Stromal cell of bone marrow (primary cell): ENCODE data around the gene GULP1.
"Not testable (repeated sequence)": the region's sequence is repeated elsewhere in the genome, so short reads cannot be mapped to it uniquely, and the experiment has no call there.

ENCODE experiments used
- DNase-seq: peaks from one replicate; pipeline ENCODE4 v3.0.0-alpha.2; 2012; ENCODE audit warnings: low read depth

The GULP1 gene

GRCh38 chr2:188426121-188426520 lies 134.4 kb downstream of the GULP1 start:
- no peak for DNase-seq

GRCh38 chr2:188430705-188431104 lies 139.0 kb downstream of the GULP1 start:
- DNase-seq: no peak

GRCh38 chr2:188434018-188434417 lies 142.3 kb downstream of the GULP1 start:
- DNase-seq: no peak

- no peak for DNase-seq
These were observed 143.4 kb downstream of the GULP1 start for GRCh38 chr2:188435115-188435514.

- DNase-seq: no peak
These were observed 145.9 kb downstream of the GULP1 start for GRCh38 chr2:188437537-188437936.

- DNase-seq: no peak
These were observed 148.3 kb downstream of the GULP1 start for GRCh38 chr2:188439986-188440385.

- no peak for DNase-seq
These were observed 149.2 kb downstream of the GULP1 start for GRCh38 chr2:188440849-188441248.

GRCh38 chr2:188441288-188441947 lies 149.7 kb downstream of the GULP1 start:
- DNase-seq: no peak

GRCh38 chr2:188443207-188443606 lies 151.5 kb downstream of the GULP1 start:
- DNase-seq: no peak

- DNase-seq: no peak
These were observed 152.6 kb downstream of the GULP1 start for GRCh38 chr2:188444106-188444835.

GRCh38 chr2:188449561-188449960 lies 157.9 kb downstream of the GULP1 start:
- DNase-seq: no peak

GRCh38 chr2:188449971-188450370 lies 158.3 kb downstream of the GULP1 start:
- DNase-seq: no peak

GRCh38 chr2:188450732-188451483 lies 159.2 kb downstream of the GULP1 start:
- DNase-seq: no peak

GRCh38 chr2:188452084-188452483 lies 160.4 kb downstream of the GULP1 start:
- DNase-seq: no peak

- DNase-seq: no peak
These were observed 164.6 kb downstream of the GULP1 start for GRCh38 chr2:188456114-188456909.

- no peak for DNase-seq
These were observed 167.4 kb downstream of the GULP1 start for GRCh38 chr2:188459061-188459460.

GRCh38 chr2:188466078-188466477 lies 174.4 kb downstream of the GULP1 start:
- not testable (repeated sequence) for DNase-seq

GRCh38 chr2:188466761-188467160 lies 175.1 kb downstream of the GULP1 start:
- no peak for DNase-seq

GRCh38 chr2:188471166-188471565 lies 179.5 kb downstream of the GULP1 start:
- no peak for DNase-seq

GRCh38 chr2:188473306-188473705 lies 181.6 kb downstream of the GULP1 start:
- DNase-seq: no peak

- DNase-seq: no peak
These were observed 182.6 kb downstream of the GULP1 start for GRCh38 chr2:188474316-188474715.

GRCh38 chr2:188475945-188476344 lies 184.3 kb downstream of the GULP1 start:
- no peak for DNase-seq
